ENCODE results near the gene KIAA1671. TPM values are rescaled to one million over a fixed set of nuclear protein-coding genes. Genes with fewer than 3 reads are reported as not detected.

The KIAA1671 gene
- total and polyA plus RNA-seq, 9 of the 15 experiments (the other 6 are each of a cell fraction or from before 2014, with no cell fraction given), result under 0.01 to 0.11 (median 0.02) TPM; not detected in 5

DNA sequence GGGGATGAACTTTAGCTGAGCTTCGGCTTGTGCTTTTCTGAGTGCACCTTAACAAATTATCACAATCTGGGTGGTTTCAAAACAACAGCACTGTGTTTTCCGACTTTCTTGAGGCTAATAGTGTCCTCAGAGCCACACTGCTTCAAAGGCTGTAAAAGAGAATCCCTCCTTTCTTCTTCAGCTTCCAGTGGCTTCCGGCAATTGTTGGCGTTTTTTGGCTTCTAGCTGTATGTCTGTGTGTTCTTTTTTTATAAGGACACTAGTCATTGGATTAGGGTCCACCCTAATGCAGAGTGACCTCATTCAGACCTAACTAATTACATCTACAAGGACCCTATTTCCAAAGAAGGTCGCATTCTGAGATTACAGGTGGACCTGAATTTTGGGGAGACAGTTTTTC is 30.6 kb downstream of the KIAA1671 start:
- H3K9me3 ChIP-seq (replicated peaks; ENCODE audit: control insufficient read depth, insufficient read depth, low read depth, low read length), result no peaks in the 10 kb centered on the region
- ChIA-PET POLR2A (interaction anchor here (0.8 to 1.2 kb wide), 2 partner anchors 9 to 33 kb away, joined by 3 to 4 read pairs; no protein-coding TSS in a partner anchor), CTCF (ENCODE audit: low intra/inter-chr PET ratio) (no interaction called here)
- no peaks in the 10 kb centered on the region for H4K20me1 ChIP-seq (replicated peaks; ENCODE audit: control insufficient read depth, insufficient read depth, low read length)
- H3K36me3 ChIP-seq (ENCODE audit: control insufficient read depth, insufficient read depth, low read length), result no peaks in the 10 kb centered on the region
- intact Hi-C loops (cut with micrococcal nuclease) (no loop called here), in situ Hi-C loops (cut with MboI) (no loop called here)
- no peaks in the 10 kb centered on the region for H3K9me1 ChIP-seq (ENCODE audit: control insufficient read depth, insufficient read depth, low read length)
- DNase-seq (ENCODE audit: extremely low read depth in 1 of 4, low spot score in 3 of 4) (no peak), ATAC-seq (no peak), FAIRE-seq (no peak)
- H3K4me1 ChIP-seq (replicated peaks in 1 of 2; ENCODE audit: control insufficient read depth in 2 of 2, insufficient read depth in 2 of 2, low read length in 2 of 2), result no peaks in the 10 kb centered on the region; a peak in 1 of 5 replicates
- no peak overlapping the region for H3K4me3 ChIP-seq
- no TSS peak for BruUV-seq (replicated peaks)
- 0% methylated on average over 5 of the region's 5 CpGs for WGBS (ENCODE audit: insufficient coverage, low coverage, missing lambda C conversion rate)
- H3K27ac ChIP-seq (ENCODE audit: extremely low read depth, low read depth, low read length), result no peak overlapping the region
- H2AFZ ChIP-seq (ENCODE audit: low read depth, low read length), result no peak overlapping the region
- H3K4me2 ChIP-seq (ENCODE audit: insufficient read depth, low read length), result no peak overlapping the region
- H3K27me3 ChIP-seq (ENCODE audit: control insufficient read depth in 2 of 2, insufficient read depth in 2 of 2, low read length in 2 of 2), result peaks cover 5 to 28% of the 10 kb centered on the region in 2 experiments; a peak in 3 of 5 replicates
- no peaks in the 10 kb centered on the region for H3K79me2 ChIP-seq (ENCODE audit: control insufficient read depth, insufficient read depth, low read length)
- H3K9ac ChIP-seq (ENCODE audit: insufficient read depth in 1 of 2, low read depth in 2 of 2, low read length in 2 of 2), result no peak overlapping the region
- TF ChIP-seq NFE2L1 (tag; IDR thresholded peaks at IDR 0.05; ENCODE audit: borderline replicate concordance, low read depth) (no peak), BHLHE40 (IDR thresholded peaks at IDR 0.05; ENCODE audit: low read length) (no peak), VEZF1 (CRISPR knock-in tag; IDR thresholded peaks at IDR 0.05) (no peak), SREBF2 (CRISPR knock-in tag; IDR thresholded peaks at IDR 0.05) (no peak), ETV6 (IDR thresholded peaks at IDR 0.05; ENCODE audit: borderline replicate concordance in 1 of 2, low read depth in 2 of 2, low read length in 1 of 2) (no peak), ETV6 (CRISPR knock-in tag; IDR thresholded peaks at IDR 0.05; ENCODE audit: borderline replicate concordance) (no peak), ZBTB43 (CRISPR knock-in tag; IDR thresholded peaks at IDR 0.05) (no peak), GABPA (tag; conservative IDR thresholded peaks at IDR 0.05; ENCODE audit: low read depth) (no peak), DPF2 (IDR thresholded peaks at IDR 0.05) (no peak)
- TF ChIP-seq, protein P1, sequence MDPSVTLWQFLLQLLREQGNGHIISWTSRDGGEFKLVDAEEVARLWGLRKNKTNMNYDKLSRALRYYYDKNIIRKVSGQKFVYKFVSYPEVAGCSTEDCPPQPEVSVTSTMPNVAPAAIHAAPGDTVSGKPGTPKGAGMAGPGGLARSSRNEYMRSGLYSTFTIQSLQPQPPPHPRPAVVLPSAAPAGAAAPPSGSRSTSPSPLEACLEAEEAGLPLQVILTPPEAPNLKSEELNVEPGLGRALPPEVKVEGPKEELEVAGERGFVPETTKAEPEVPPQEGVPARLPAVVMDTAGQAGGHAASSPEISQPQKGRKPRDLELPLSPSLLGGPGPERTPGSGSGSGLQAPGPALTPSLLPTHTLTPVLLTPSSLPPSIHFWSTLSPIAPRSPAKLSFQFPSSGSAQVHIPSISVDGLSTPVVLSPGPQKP (CRISPR knock-in tag; IDR thresholded peaks at IDR 0.05), result no peak
- TF ChIP-seq, protein P2, sequence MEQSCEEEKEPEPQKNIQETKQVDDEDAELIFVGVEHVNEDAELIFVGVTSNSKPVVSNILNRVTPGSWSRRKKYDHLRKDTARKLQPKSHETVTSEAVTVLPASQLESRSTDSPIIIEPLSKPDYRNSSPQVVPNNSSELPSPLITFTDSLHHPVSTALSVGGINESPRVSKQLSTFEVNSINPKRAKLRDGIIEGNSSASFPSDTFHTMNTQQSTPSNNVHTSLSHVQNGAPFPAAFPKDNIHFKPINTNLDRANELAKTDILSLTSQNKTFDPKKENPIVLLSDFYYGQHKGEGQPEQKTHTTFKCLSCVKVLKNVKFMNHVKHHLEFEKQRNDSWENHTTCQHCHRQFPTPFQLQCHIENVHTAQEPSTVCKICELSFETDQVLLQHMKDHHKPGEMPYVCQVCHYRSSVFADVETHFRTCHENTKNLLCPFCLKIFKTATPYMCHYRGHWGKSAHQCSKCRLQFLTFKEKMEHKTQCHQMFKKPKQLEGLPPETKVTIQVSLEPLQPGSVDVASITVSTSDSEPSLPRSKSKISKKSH (CRISPR knock-in tag; IDR thresholded peaks at IDR 0.05), result no peak
- TF ChIP-seq, protein P3, sequence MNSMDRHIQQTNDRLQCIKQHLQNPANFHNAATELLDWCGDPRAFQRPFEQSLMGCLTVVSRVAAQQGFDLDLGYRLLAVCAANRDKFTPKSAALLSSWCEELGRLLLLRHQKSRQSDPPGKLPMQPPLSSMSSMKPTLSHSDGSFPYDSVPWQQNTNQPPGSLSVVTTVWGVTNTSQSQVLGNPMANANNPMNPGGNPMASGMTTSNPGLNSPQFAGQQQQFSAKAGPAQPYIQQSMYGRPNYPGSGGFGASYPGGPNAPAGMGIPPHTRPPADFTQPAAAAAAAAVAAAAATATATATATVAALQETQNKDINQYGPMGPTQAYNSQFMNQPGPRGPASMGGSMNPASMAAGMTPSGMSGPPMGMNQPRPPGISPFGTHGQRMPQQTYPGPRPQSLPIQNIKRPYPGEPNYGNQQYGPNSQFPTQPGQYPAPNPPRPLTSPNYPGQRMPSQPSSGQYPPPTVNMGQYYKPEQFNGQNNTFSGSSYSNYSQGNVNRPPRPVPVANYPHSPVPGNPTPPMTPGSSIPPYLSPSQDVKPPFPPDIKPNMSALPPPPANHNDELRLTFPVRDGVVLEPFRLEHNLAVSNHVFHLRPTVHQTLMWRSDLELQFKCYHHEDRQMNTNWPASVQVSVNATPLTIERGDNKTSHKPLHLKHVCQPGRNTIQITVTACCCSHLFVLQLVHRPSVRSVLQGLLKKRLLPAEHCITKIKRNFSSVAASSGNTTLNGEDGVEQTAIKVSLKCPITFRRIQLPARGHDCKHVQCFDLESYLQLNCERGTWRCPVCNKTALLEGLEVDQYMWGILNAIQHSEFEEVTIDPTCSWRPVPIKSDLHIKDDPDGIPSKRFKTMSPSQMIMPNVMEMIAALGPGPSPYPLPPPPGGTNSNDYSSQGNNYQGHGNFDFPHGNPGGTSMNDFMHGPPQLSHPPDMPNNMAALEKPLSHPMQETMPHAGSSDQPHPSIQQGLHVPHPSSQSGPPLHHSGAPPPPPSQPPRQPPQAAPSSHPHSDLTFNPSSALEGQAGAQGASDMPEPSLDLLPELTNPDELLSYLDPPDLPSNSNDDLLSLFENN (IDR thresholded peaks at IDR 0.05; ENCODE audit: low read depth in 2 of 2, low read length in 2 of 2), result no peak
